ENCODE data around the gene KIRREL3.

DNA sequence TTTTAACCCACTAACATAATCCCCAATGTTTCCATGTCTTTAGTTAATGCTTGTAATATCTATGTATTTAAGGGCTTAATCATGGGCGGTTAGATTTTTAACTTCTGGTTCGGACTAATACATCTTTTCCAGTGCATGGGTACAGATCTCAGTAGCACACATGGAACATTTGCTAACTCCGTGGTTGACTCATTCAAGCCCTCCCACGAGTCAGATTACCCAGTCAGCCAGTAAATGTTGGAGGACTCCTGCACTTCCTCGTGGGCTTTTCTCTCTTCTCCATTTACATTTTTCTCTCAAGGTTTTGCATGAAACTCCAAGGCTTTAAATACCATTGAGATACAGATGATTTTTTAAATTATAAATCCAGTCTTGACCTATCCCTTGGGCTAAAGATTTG is 331.2 kb downstream of the KIRREL3 start:
- TF ChIP-seq, protein P1, sequence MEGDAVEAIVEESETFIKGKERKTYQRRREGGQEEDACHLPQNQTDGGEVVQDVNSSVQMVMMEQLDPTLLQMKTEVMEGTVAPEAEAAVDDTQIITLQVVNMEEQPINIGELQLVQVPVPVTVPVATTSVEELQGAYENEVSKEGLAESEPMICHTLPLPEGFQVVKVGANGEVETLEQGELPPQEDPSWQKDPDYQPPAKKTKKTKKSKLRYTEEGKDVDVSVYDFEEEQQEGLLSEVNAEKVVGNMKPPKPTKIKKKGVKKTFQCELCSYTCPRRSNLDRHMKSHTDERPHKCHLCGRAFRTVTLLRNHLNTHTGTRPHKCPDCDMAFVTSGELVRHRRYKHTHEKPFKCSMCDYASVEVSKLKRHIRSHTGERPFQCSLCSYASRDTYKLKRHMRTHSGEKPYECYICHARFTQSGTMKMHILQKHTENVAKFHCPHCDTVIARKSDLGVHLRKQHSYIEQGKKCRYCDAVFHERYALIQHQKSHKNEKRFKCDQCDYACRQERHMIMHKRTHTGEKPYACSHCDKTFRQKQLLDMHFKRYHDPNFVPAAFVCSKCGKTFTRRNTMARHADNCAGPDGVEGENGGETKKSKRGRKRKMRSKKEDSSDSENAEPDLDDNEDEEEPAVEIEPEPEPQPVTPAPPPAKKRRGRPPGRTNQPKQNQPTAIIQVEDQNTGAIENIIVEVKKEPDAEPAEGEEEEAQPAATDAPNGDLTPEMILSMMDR (IDR thresholded peaks at IDR 0.05) = no peak
- no peak for TF ChIP-seq ESRRA (IDR thresholded peaks at IDR 0.05; ENCODE audit: borderline replicate concordance, low read length)
- no peak for TF ChIP-seq RARB (CRISPR knock-in tag; IDR thresholded peaks at IDR 0.05)
- TF ChIP-seq POLR2A (IDR thresholded peaks at IDR 0.05; ENCODE audit: low read length) = no peak
- no peak for TF ChIP-seq SMC3 (IDR thresholded peaks at IDR 0.05)
- no peak for TF ChIP-seq RFX5 (IDR thresholded peaks at IDR 0.05)
- TF ChIP-seq, protein P2, sequence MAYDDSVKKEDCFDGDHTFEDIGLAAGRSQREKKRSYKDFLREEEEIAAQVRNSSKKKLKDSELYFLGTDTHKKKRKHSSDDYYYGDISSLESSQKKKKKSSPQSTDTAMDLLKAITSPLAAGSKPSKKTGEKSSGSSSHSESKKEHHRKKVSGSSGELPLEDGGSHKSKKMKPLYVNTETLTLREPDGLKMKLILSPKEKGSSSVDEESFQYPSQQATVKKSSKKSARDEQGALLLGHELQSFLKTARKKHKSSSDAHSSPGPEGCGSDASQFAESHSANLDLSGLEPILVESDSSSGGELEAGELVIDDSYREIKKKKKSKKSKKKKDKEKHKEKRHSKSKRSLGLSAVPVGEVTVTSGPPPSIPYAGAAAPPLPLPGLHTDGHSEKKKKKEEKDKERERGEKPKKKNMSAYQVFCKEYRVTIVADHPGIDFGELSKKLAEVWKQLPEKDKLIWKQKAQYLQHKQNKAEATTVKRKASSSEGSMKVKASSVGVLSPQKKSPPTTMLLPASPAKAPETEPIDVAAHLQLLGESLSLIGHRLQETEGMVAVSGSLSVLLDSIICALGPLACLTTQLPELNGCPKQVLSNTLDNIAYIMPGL (CRISPR knock-in tag; IDR thresholded peaks at IDR 0.05; ENCODE audit: borderline replicate concordance) = no peak

All from A549 (cell line).